ENCODE results near the gene SNX22. TPM values are rescaled to one million over a fixed set of nuclear protein-coding genes. Genes with fewer than 3 reads are reported as not detected.
A peak's percentile ranks its signal among the peaks of the same experiment; 100 is the strongest.

SNX22 gene
- total and polyA plus RNA-seq, 9 of the 15 experiments (the other 6 are each of a cell fraction or from before 2014, with no cell fraction given), result 0.91 to 3.0 (median 2.0) TPM

GRCh38 chr15:64162869-64163658 lies 11.5 kb downstream of the SNX22 start, which contains the start of gene PPIB (continued):
- TF ChIP-seq MAFF (IDR thresholded peaks at IDR 0.05; ENCODE audit: low read length) (no peak; the same call in 1 of the 2 replicates), PURB (CRISPR knock-in tag; IDR thresholded peaks at IDR 0.05; ENCODE audit: low read depth) (no peak), SMAD3 (CRISPR knock-in tag; conservative IDR thresholded peaks at IDR 0.05) (0 out of 2 replicates have a peak, but pooled peaks have one; percentile 63), PHF8 (IDR thresholded peaks at IDR 0.05; ENCODE audit: borderline replicate concordance, low read length) (peak; percentile 81; the same call in 1 of the 2 replicates), CTCFL (IDR thresholded peaks at IDR 0.05; ENCODE audit: borderline replicate concordance, insufficient read depth, low read depth, low read length, poor library complexity, severe bottlenecking) (peak; percentile 39), KAT8 (IDR thresholded peaks at IDR 0.05; ENCODE audit: low read depth) (no peak), TEAD4 (IDR thresholded peaks at IDR 0.05; ENCODE audit: low read length) (no peak), TEAD4 (CRISPR knock-in tag; IDR thresholded peaks at IDR 0.05; ENCODE audit: borderline replicate concordance) (no peak), NONO (IDR thresholded peaks at IDR 0.05; ENCODE audit: low read depth in 2 of 2, low read length in 1 of 2) (peak in 1 of 2 experiments; percentile 98; a peak in 2 of 4 replicates), TBL1XR1 (IDR thresholded peaks at IDR 0.05; ENCODE audit: low read length in 2 of 2) (peak in 1 of 2 experiments; percentile 5; a peak in 1 of 4 replicates), ZBTB8A (IDR thresholded peaks at IDR 0.05; ENCODE audit: partially characterized antibody) (no peak), ZNF263 (CRISPR knock-in tag; IDR thresholded peaks at IDR 0.05; ENCODE audit: borderline replicate concordance) (peak; percentile 30; the same call in 1 of the 2 replicates), SRSF1 (IDR thresholded peaks at IDR 0.05; ENCODE audit: low read depth, low read length) (no peak), STAT5B (CRISPR knock-in tag; IDR thresholded peaks at IDR 0.05) (no peak), ZNF785 (CRISPR knock-in tag; IDR thresholded peaks at IDR 0.05) (no peak), TAF1 (IDR thresholded peaks at IDR 0.05; ENCODE audit: control insufficient read depth, extremely low read depth, insufficient read depth, low read length, severe bottlenecking) (peak; percentile 88), ZNF395 (CRISPR knock-in tag; IDR thresholded peaks at IDR 0.05) (peak; percentile 62; the same call in 1 of the 2 replicates), HDAC2 (IDR thresholded peaks at IDR 0.05) (peak; percentile 87), ZNF79 (CRISPR knock-in tag; IDR thresholded peaks at IDR 0.05; ENCODE audit: low read depth) (no peak), EZH2 (IDR thresholded peaks at IDR 0.05; ENCODE audit: borderline replicate concordance, low read depth, low read length) (no peak), MEIS2 (IDR thresholded peaks at IDR 0.05; ENCODE audit: partially characterized antibody) (peak; percentile 20), PTTG1 (tag; IDR thresholded peaks at IDR 0.05; ENCODE audit: low read depth) (no peak), MLLT1 (IDR thresholded peaks at IDR 0.05) (peak; percentile 59 to 62; a peak in 2 of 4 replicates)

All from K562 (cell line).